ENCODE data around the gene UBE4B. TPM values are rescaled to one million over a fixed set of nuclear protein-coding genes. Genes with fewer than 3 reads are reported as not detected.

Gene UBE4B
- total and polyA plus RNA-seq, 10 of the 15 experiments (the other 5 are each of a cell fraction or from before 2014, with no cell fraction given): 2.9 to 32.6 (median 20.7) TPM

DNA sequence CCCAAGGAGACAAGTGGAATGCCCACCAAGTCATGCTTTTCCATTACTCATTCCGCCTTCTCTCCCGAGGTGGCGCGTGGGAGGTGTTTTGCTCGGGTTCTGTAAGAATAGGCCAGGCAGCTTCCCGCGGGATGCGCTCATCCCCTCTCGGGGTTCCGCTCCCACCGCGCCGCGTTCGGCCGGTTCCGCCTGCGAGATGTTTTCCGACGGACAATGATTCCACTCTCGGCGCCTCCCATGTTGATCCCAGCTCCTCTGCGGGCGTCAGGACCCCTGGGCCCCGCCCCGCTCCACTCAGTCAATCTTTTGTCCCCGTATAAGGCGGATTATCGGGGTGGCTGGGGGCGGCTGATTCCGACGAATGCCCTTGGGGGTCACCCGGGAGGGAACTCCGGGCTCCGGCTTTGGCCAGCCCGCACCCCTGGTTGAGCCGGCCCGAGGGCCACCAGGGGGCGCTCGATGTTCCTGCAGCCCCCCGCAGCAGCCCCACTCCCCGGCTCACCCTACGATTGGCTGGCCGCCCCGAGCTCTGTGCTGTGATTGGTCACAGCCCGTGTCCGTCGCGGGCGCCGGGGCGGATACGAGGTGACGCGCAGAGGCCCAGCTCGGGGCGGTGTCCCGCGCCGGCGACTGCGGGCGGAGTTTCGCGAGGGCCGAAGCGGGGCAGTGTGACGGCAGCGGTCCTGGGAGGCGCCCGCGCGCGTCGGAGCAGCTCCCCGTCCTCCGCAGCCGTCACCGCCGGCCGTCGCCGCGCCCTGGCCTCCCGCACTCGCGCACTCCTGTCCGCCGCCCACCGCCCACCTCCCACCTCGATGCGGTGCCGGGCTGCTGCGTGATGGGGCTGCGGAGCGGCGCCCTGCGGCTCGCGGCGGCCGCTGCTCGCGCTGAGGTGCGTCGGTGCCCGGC, 177.4 kb downstream of the UBE4B start, which contains the start of gene KIF1B (continued):
- TF ChIP-seq, protein P1, sequence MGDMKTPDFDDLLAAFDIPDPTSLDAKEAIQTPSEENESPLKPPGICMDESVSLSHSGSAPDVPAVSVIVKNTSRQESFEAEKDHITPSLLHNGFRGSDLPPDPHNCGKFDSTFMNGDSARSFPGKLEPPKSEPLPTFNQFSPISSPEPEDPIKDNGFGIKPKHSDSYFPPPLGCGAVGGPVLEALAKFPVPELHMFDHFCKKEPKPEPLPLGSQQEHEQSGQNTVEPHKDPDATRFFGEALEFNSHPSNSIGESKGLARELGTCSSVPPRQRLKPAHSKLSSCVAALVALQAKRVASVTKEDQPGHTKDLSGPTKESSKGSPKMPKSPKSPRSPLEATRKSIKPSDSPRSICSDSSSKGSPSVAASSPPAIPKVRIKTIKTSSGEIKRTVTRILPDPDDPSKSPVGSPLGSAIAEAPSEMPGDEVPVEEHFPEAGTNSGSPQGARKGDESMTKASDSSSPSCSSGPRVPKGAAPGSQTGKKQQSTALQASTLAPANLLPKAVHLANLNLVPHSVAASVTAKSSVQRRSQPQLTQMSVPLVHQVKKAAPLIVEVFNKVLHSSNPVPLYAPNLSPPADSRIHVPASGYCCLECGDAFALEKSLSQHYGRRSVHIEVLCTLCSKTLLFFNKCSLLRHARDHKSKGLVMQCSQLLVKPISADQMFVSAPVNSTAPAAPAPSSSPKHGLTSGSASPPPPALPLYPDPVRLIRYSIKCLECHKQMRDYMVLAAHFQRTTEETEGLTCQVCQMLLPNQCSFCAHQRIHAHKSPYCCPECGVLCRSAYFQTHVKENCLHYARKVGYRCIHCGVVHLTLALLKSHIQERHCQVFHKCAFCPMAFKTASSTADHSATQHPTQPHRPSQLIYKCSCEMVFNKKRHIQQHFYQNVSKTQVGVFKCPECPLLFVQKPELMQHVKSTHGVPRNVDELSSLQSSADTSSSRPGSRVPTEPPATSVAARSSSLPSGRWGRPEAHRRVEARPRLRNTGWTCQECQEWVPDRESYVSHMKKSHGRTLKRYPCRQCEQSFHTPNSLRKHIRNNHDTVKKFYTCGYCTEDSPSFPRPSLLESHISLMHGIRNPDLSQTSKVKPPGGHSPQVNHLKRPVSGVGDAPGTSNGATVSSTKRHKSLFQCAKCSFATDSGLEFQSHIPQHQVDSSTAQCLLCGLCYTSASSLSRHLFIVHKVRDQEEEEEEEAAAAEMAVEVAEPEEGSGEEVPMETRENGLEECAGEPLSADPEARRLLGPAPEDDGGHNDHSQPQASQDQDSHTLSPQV (IDR thresholded peaks at IDR 0.05): no peak
- peak; percentile 40; the same call in 1 of the 2 replicates for TF ChIP-seq ZBTB40 (IDR thresholded peaks at IDR 0.05; ENCODE audit: borderline replicate concordance)
- no peak for TF ChIP-seq ZNF384 (IDR thresholded peaks at IDR 0.05; ENCODE audit: borderline replicate concordance, low read depth, low read length)
- no peak for TF ChIP-seq NR2C1 (IDR thresholded peaks at IDR 0.05)
- TF ChIP-seq CHD2 (IDR thresholded peaks at IDR 0.05; ENCODE audit: borderline replicate concordance, low read depth, low read length): peak; percentile 94
- no peak for TF ChIP-seq ZZZ3 (IDR thresholded peaks at IDR 0.05; ENCODE audit: control insufficient read depth, insufficient read length, low read depth)
- no peak for TF ChIP-seq JUNB (IDR thresholded peaks at IDR 0.05)
- TF ChIP-seq RAD51 (IDR thresholded peaks at IDR 0.05): no peak
- TF ChIP-seq FOS (IDR thresholded peaks at IDR 0.05; ENCODE audit: borderline replicate concordance, extremely low read depth, insufficient read length): peak; percentile 94
- TF ChIP-seq ZBTB11 (CRISPR knock-in tag; IDR thresholded peaks at IDR 0.05): no peak
- peak; percentile 100 for TF ChIP-seq PBX3 (IDR thresholded peaks at IDR 0.05; ENCODE audit: insufficient replicate concordance, low read depth, low read length)
- TF ChIP-seq DPF2 (IDR thresholded peaks at IDR 0.05): peak; percentile 100
- peak; percentile 54; the same call in 1 of the 2 replicates for TF ChIP-seq NFYA (IDR thresholded peaks at IDR 0.05; ENCODE audit: borderline replicate concordance, low read depth, low read length)
